PC-3 (cell line): Measurements from ENCODE around the gene MACROD2.

Experiments
- EZH2 ChIP-seq: fragments of 300-600 bp; sonication (generic); IDR thresholded peaks from one replicate; pipeline ENCODE4 v1.6.1; 2017; ENCODE audit warnings: antibody characterized with exemption, mild to moderate bottlenecking, low read length; ENCODE audit not compliant: unreplicated experiment
- TF ChIP-seq, protein P1 (sequence below): fragments of 300-600 bp; sonication (generic); conservative IDR thresholded peaks from 2 replicates; pipeline ENCODE4 v1.5.1; 2017; ENCODE audit warnings: antibody characterized with exemption, low read depth, mild to moderate bottlenecking, low read length

GRCh38 chr20:16052456-16052855, 2057.1 kb downstream of the MACROD2 start:
- TF ChIP-seq EZH2: no peak
- TF ChIP-seq, protein P1, sequence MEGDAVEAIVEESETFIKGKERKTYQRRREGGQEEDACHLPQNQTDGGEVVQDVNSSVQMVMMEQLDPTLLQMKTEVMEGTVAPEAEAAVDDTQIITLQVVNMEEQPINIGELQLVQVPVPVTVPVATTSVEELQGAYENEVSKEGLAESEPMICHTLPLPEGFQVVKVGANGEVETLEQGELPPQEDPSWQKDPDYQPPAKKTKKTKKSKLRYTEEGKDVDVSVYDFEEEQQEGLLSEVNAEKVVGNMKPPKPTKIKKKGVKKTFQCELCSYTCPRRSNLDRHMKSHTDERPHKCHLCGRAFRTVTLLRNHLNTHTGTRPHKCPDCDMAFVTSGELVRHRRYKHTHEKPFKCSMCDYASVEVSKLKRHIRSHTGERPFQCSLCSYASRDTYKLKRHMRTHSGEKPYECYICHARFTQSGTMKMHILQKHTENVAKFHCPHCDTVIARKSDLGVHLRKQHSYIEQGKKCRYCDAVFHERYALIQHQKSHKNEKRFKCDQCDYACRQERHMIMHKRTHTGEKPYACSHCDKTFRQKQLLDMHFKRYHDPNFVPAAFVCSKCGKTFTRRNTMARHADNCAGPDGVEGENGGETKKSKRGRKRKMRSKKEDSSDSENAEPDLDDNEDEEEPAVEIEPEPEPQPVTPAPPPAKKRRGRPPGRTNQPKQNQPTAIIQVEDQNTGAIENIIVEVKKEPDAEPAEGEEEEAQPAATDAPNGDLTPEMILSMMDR: no peak
